Endothelial cell of umbilical vein (primary cell): ENCODE data around the gene PEX3.

Experiments used
- EZH2 ChIP-seq: IDR thresholded peaks from 2 replicates; pipeline ENCODE4 v1.6.1; 2012; ENCODE audit warnings: borderline replicate concordance, low read depth, mild to moderate bottlenecking, moderate library complexity, low read length, inconsistent platforms; ENCODE audit not compliant: severe bottlenecking
- POLR2A ChIP-seq: IDR thresholded peaks from 2 replicates; pipeline ENCODE4 v1.6.1; 2012; ENCODE audit warnings: low read depth, mild to moderate bottlenecking, control low read depth, low read length
- POLR2AphosphoS5 ChIP-seq: IDR thresholded peaks from 2 replicates; pipeline ENCODE4 v1.6.1; 2012; ENCODE audit warnings: low read depth, mild to moderate bottlenecking, control low read depth, low read length, moderate library complexity; ENCODE audit not compliant: insufficient read depth
- TF ChIP-seq, protein P1 (sequence below), 2 donors: IDR thresholded peaks; 1 replicate in 1 of 2; 2 replicates in 1 of 2; pipeline ENCODE4 v1.5.1; 2011; ENCODE audit warnings: low read length in 2 of 2, mild to moderate bottlenecking in 2 of 2, moderate library complexity in 2 of 2, control low read depth in 1 of 2, inconsistent platforms in 1 of 2, low read depth in 1 of 2; ENCODE audit not compliant: insufficient read depth in 1 of 2; ENCODE audit errors: extremely low read depth in 1 of 2
- TF ChIP-seq, protein P2 (sequence below): IDR thresholded peaks from 2 replicates; pipeline ENCODE4 v1.6.1; 2011; ENCODE audit not compliant: insufficient read depth, insufficient read length

DNA sequence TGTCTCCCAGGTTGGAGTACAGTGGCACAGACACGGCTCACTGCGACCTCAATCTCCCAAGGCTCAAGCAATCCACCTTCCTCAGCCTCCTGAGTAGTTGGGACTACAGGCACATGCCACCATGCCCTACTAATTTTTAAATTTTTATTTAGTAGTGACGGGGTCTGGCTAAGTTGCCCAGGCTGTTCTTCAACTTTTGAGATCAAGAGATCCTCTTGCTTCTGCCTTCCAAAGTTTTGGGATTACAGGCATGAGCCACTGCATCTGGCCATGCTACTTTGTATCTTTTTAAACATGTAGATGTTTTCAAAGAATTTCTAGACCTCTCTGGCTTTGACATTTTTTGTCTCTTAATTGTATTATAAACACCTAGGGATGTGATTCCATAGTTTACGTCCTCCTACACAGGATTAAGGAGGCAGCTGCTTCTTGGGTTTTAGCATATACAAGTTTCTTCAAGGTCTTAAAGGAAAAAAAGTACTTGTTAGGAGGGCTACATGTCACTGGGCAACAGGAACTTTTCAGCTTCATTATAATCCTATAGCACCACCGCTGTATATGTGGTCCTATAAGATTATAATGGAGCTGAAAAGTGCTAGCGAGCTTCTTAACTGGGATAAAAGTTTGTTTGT, 1.4 kb upstream of the PEX3 start:
- TF ChIP-seq POLR2AphosphoS5 (no peak), POLR2A (no peak), EZH2 (no peak)
- TF ChIP-seq, protein P1, sequence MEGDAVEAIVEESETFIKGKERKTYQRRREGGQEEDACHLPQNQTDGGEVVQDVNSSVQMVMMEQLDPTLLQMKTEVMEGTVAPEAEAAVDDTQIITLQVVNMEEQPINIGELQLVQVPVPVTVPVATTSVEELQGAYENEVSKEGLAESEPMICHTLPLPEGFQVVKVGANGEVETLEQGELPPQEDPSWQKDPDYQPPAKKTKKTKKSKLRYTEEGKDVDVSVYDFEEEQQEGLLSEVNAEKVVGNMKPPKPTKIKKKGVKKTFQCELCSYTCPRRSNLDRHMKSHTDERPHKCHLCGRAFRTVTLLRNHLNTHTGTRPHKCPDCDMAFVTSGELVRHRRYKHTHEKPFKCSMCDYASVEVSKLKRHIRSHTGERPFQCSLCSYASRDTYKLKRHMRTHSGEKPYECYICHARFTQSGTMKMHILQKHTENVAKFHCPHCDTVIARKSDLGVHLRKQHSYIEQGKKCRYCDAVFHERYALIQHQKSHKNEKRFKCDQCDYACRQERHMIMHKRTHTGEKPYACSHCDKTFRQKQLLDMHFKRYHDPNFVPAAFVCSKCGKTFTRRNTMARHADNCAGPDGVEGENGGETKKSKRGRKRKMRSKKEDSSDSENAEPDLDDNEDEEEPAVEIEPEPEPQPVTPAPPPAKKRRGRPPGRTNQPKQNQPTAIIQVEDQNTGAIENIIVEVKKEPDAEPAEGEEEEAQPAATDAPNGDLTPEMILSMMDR (IDR thresholded peaks at IDR 0.05; ENCODE audit: extremely low read depth in 1 of 2, insufficient read depth in 1 of 2, low read depth in 1 of 2, low read length in 2 of 2) = no peak
- TF ChIP-seq, protein P2, sequence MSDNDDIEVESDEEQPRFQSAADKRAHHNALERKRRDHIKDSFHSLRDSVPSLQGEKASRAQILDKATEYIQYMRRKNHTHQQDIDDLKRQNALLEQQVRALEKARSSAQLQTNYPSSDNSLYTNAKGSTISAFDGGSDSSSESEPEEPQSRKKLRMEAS = no peak
